Measurements from ENCODE around the gene ITGA2.

Gene ITGA2

GRCh38 chr5:53066088-53066487, 76.9 kb downstream of the ITGA2 start:
- no peak for DNase-seq

DNA sequence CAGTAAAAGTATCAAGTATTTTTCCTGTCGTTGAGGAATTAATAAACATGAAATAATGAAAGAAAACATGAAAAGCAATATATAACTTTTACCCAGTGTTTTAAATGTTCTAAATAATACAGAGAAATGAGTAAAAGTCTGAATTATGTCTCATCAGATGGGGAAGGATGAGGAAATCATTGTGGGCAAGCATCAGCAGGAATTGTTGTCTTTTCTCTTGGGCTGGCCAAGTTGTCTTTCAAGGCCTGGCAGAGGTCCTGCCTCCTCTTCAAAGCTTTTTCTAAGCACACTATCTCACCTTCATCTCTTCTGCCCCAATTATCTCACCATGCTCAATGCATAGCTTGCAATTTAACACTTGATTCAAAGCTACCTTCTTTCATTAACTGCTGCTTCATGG, 78.5 kb downstream of the ITGA2 start:
- no peak for DNase-seq

- no peak for DNase-seq
Measured at GRCh38 chr5:53068291-53068836, 79.2 kb downstream of the ITGA2 start.

DNA sequence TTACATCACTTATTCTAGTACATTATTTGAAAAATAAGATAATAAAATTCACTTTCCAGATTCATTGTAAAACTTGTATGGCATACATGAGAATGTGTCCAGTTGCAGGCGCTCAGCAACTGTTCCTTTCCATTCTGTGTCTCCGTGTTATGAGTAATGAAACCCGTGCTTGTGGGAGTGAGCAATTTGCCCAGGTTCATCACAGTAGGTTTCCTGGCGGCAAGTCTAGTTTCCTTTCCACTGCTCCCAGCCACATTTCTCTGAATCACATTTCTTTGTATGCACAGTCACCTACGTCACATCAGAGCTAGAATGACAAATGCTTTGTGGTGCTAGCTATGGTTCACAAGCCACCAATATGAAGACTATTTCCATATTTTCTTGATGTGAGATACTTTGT, 80.5 kb downstream of the ITGA2 start:
- DNase-seq = peak; percentile 12

GRCh38 chr5:53071298-53071697, 82.1 kb downstream of the ITGA2 start:
- no peak for DNase-seq

GRCh38 chr5:53071738-53072137, 82.6 kb downstream of the ITGA2 start:
- no peak for DNase-seq

GRCh38 chr5:53073348-53073747, 84.2 kb downstream of the ITGA2 start:
- no peak for DNase-seq

- no peak for DNase-seq
Measured at GRCh38 chr5:53076014-53076583, 86.9 kb downstream of the ITGA2 start.

DNA sequence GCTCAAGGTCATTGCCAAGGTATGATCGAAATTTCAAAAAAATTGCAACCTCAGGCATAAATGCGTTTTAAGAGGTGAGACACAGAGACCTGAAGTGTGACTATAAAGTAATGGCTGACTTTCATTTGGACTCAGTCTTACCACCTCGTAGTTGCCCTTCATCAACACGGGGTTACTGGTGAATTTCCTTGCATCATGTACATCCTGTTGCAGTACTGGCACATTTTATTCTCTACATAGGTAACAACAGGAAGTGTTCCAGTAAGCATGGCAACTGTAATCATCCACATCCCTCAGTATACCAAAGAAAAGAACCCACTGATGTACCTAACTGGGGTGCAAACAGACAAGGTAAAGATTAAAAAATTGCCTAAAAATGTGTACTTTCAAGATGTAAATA, 91.1 kb downstream of the ITGA2 start:
- no peak for DNase-seq

DNA sequence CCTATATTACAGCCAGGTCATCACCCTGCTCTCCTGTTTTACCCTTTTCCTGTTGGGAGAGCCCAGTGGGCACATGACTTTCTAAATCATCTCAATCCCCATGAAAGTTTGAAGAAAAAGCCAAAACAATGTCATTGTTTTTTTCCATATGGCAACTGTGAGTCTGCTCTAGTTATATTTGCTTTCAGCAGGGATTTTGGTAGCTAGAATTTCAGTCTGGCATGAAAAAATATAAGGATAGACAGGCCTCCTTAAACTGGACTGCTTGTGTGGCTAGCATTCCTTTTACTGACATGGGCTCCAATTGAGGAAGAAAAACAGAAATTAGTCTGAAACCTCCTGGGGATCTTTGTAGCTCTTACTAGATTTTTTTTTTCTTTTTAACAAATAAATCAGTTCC, 94.8 kb downstream of the ITGA2 start:
- no peak for DNase-seq

DNA sequence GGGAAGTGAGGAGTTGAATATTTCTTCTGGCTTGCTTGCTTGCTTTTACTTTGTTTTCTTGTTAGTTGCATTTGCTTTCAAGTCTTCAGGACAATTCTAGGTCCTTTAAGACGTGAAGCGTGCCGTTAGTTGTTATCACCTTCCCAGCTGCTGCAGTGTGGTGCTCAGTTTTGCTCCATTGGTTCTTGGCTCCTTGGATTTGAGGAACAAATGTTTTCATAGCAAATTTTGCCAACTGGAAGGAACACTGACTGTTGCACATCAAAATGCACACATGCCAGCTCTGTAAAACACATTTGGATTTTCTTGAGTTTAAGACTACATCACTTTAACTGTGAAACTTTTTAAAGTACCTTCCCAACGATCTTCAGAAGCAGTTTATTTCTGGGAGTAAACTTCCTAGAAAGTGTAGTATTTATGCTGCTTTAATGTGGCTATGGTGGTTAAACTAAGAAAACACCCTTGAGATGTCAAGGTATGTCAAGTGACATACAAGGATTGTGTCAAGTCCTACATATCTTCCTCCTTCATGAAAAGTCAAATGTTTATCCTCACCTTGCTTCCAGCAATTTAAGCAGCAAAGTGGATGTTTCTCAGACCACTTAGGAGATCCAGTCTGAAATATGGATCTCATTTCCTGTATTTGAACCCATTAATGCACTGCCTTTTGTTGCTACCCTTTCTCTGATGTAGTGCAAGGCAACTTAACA, 95.5 kb downstream of the ITGA2 start:
- DNase-seq = no peak

DNA sequence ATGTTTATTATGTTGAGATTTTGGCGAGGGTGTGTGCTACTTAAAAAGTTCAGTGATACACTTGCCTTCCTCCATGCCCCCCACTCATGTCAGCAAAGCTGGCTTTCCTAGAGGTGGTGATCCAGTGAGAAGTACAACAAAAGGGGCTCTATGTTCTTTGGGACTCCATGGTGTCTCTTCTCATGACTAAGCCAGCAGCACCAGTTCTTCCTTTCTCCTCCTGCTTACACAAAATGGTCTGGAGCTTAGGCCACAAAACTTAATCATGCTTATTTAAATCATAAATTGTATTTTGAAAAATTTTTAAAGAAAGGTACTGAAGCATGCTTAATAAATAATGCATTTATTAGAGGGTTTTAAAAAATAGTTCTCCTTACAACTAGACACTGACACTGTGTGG, 98.0 kb downstream of the ITGA2 start:
- DNase-seq = no peak

- DNase-seq = no peak
Measured at GRCh38 chr5:53087621-53088121, 98.5 kb downstream of the ITGA2 start.

- DNase-seq = no peak
Measured at GRCh38 chr5:53089481-53089991, 100.4 kb downstream of the ITGA2 start.

- DNase-seq = no peak
Measured at GRCh38 chr5:53090229-53090628, 101.1 kb downstream of the ITGA2 start.

GRCh38 chr5:53091289-53091688, 102.1 kb downstream of the ITGA2 start:
- no peak for DNase-seq

- no peak for DNase-seq
Measured at GRCh38 chr5:53092242-53092641, 103.1 kb downstream of the ITGA2 start.

DNA sequence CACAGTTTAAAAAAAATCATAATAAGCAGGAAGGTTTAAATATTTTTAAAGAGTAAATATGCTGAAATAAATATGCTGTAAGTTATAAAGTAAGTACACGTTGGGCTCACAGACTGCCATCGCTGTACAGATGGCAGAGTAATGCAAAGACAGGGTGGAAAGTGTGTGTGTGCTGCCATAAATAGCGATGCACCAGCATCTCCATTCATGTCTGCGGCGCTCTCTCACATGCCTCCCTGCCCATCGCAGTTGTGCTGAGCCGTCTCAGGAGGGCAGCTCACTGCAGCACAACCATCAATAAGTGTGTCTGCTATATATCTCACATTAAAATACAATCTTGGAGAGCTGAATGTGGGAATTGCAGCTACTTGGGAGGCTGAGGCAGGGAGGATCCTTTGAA, 106.1 kb downstream of the ITGA2 start:
- no peak for DNase-seq

GRCh38 chr5:53095931-53096525, 106.9 kb downstream of the ITGA2 start:
- DNase-seq = peak; percentile 43

GRCh38 chr5:53099546-53099945, 110.4 kb downstream of the ITGA2 start:
- no peak for DNase-seq

GRCh38 chr5:53100606-53101005, 111.5 kb downstream of the ITGA2 start:
- no peak for DNase-seq

- DNase-seq = no peak
Measured at GRCh38 chr5:53105611-53106300, 116.6 kb downstream of the ITGA2 start.

- no peak for DNase-seq
Measured at GRCh38 chr5:53109056-53109442, 119.9 kb downstream of the ITGA2 start.

Data from activated CD4-positive, alpha-beta T cell treated with anti-CD3 and anti-CD28 coated beads for 1 hour (primary cell).